HG03520 (cell line): Measurements from ENCODE around the gene MTG2.

Source experiments
- ATAC-seq: cut with Tn5 transposase; IDR thresholded peaks from one replicate; pipeline ENCODE4 v1.9.1; 2021; ENCODE audit warnings: mild to moderate bottlenecking, moderate library complexity; ENCODE audit not compliant: unreplicated experiment

MTG2 gene

DNA sequence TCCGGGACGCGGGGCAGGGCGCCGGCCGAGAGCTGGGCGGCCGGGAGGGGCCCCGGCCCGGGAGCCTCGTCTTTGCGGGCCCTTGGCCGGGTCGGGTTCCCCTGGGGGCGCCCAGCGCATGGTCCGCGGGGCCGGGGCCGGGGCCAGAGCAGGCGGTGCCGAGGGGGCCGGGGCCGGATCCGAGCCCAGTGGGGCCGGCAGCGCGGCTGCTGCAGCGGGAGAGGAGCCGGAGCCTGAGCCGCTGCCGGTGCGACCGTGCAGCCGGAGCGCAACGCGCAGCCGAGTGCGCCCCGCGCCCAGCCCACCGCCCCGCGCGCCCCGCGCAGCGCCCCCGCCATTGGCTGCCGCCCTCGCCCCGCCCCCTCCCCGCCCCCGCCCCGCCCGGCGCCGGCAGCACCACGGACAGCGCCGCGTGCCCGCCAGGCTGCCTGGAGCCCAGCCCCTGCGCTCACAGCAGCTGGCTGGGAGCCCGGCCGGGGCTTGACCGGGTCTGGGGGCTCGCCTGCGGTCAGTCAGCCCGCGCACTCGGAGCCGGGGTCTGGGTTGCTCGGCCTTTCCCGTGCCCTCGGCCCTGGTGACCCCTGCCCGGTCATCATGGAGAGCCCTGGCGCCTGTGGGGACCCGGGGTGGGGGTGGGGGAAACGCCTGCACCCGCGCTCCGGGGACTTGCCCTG lies 37.3 kb downstream of the MTG2 start, which contains the start of gene HRH3:
TSS of gene HRH3 (minus strand) at position 287 of the 674 bp plus-strand sequence. CDS start 308 bp downstream, outside the sequence.
- no peak for ATAC-seq

- no peak for ATAC-seq
Observed at GRCh38 chr20:62220666-62221568, 38.1 kb downstream of the MTG2 start.

DNA sequence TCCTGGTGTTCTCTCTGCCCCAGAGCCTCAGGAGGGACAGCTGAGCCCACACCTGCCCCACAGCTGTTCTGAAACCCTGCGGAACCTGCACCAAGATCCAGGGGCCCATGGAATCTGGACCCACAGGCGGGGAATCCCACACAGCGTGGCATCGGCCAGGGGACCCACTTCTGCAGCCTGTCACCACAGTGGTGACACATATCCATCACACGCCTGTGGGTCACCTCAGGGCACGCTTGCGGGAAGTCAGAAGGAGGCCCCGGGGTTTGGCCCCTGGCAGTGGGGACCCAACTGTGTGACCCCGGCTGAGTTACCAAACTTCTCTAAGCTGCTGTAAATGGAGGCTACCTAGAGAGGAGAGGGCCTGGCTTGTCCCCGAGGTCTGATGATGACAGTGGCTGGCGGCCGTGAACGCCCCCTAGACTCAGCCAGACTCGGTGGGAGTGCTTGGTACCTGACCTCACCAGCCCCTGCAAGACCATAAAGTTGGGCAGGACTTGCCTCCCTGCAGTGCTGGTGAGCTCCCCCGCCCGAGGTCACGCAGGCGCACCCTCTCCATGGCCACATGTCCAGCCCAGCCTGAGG lies 39.5 kb downstream of the MTG2 start:
- no peak for ATAC-seq

GRCh38 chr20:62222972-62223371 lies 40.1 kb downstream of the MTG2 start:
- no peak for ATAC-seq

- no peak for ATAC-seq
Observed at GRCh38 chr20:62223571-62223970, 40.7 kb downstream of the MTG2 start.

GRCh38 chr20:62224113-62224855 lies 41.5 kb downstream of the MTG2 start:
- ATAC-seq, result no peak

DNA sequence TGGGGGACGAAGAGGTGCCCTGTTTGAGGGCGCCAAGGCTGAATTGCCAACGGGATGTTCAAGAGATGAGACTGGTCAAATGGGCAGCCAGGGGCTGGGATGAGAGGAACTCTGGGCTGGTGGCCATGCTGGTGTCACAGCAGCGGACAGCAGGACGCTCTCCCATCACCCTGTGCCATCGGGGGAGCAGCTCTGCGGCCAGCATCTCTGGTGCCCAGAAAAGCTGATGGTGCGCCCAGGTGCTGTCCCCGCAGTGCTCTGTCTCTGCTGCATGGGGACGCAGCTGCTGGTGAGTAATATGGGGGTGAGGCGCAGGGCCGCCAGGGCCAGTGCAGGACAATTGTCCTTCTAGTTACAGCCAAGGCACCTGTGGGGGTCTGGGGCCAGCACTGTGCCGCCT lies 42.2 kb downstream of the MTG2 start:
- ATAC-seq, result no peak

DNA sequence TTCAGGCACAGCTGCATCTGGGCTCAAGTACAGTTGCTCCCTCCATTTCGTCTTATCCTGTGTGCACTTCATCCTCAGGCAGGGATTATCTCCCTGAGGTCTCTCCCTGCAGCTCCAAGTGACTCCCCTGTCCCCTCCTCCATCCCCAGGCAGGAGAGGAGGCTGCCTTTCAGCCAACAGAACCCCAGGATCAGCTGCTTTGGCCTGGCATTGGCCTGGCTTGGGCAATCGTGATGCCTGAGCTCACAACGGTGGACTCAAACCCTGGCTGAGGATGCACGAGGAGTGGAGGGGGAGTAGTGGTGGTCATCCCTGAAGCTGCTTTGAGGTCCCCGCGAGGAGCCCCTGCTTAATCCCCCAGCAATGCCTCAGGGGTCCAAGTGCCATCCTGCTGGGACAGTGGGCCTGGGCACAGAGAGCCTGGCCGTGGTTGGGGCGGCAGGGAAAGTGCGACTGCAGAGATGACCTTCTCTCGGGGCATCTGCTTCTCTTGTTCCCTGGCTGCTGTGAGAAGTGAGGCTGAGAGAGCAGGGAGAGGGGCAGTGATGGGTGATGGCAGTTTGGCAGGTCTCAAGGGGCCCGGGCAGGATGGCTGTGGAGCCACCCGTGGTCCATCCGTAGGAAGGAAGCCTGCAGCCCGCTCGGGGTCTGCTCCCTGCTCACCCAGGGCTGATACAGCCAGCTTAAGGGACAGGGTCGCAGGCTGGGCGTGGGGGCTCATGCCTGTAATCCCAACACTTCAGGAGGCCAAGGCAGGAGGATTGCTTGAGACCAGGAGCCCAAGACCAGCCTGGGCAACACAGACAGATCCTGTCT lies 43.2 kb downstream of the MTG2 start:
- no peak for ATAC-seq

DNA sequence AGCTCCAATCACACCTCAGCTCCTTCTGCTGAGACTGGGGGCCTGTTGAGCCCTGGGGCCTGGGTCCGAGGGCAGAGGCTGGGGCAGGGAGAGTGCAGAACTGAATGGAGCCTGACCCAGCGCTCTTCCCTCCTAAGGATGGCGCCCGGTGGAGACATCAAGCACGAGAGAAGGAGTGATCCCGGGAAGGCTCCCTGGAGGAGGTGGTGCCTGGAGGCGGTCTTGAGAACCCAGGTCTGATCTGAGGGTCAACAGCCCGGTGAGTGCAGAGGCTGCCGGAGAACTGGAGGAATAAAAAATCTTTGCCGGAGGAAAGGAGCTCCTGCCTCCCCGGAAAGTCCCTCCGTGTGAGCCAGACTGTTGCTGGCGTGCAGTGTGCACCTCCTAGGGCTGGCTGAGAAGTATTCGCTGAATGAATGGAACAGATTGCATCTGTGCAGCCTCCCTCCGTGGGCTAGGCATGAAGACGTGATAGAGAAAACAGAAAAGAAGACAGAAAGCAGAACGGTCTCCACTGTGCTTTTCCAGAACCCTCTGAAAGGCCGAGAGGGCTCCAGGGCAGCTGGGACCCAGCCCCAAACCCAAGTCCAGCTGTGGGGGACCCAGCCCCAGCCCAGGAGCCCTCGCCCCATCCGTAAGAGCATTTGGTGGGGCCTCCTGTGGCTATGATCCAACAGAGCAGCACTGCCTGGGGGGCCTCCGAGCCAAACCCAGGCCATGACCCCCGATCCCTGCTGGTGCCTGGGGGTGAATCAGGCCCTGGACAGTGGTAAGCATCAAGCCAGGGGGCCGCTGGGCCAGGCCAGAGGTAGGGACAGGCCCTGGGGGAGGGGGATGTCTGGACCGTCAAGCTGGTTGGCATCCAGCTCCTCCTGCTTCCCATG lies 44.1 kb downstream of the MTG2 start:
- no peak for ATAC-seq

- ATAC-seq, result no peak
Observed at GRCh38 chr20:62227591-62227976, 44.8 kb downstream of the MTG2 start.

DNA sequence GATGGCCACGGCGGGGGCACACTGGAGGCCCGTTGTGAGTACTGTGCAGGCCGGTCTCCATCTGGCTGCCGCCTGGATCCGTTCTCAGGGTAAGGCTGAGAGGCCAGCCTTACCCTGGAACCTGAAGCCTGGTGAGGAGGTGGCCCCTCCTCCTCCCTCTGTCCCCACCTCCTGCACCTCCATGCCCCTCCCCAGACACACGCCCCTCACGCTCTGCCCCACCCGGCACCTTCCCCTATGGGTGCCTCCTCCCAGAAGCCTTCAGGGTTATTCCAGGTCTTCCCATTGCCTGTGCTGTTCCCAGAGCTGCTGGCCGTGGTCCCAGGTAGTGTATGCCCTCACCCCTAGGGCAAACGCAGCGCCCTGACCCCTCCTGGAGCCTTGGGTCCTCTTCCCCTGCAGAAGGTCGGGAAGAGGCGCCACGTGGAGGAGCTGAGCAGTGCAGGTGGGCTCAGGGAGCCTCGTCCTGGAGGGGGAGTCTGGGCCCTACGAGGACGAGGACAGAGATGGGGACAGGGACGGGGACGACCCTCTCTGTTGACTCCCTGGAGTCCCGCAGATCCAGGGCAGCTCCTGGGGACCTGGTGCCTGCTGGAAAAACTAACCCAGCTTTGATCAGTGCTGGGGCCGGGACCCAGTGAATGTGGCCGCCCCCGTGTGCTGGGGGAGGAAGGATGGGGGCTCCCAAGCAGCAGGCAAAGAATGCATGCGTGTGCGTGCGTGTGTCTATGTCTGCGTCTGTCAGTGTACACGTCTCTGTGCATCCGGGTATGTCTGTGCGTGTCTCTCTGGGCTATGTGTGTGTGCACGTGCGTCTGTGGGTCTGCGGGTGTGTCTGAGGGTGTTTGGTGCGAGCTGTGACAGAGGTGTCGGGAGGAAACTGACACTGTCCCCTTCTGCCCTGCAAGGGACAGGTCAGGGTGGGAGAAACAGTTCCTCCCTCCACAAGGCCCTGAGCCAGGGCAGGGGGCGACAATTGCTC lies 45.4 kb downstream of the MTG2 start:
- ATAC-seq, result no peak

GRCh38 chr20:62228982-62229545 lies 46.2 kb downstream of the MTG2 start:
- no peak for ATAC-seq

DNA sequence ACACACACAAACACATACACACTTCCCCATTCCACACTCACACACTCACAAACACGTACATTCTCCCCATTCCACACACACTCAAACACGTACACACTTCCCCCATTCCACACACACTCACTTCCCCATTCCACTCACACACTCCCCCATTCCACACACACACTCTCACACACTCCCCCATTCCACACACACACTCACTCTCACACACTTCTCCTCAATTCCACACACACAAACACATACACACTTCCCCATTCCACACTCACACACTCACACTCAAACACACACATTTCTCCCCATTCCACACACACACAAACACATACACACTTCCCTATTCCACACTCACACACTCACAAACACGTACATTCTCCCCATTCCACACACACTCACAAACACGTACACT lies 46.8 kb downstream of the MTG2 start:
- ATAC-seq, result no peak

DNA sequence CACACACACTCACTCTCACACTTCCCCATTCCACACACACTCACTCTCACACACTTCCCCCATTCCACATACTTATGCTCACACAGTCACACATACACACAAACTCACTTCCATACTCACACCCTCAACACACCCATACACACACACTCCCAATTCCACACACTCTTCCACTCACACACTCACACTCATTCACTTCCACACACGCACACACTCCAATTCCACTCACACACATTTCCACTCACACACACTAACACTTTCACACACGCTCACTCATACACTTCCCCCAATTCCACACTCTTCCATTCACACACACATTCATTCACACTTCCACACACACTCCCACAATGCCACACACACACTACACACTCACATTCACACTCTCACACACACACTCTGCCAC lies 47.4 kb downstream of the MTG2 start:
- ATAC-seq, result no peak

GRCh38 chr20:62230696-62231095 lies 47.9 kb downstream of the MTG2 start:
- ATAC-seq, result no peak

- ATAC-seq, result no peak
Observed at GRCh38 chr20:62231292-62231691, 48.5 kb downstream of the MTG2 start.

DNA sequence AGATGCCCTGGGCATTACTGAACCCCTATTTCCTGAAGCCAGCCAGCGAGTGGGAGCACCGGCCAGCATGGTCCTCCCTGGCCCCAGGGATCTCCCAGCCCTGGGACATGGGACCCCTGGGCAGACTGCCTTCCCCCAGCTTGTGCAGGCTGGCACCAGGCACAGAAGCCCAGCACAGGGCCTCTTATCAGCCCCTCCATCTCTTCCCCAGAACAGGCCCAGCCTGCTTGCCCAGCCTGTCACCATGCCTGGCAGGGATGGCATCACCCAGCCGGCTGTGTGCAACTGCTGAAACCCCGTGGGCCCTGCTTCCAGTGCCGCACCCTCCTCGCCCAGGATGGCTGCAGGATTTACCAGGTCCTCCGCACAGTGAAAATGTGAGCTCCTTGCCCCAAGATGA lies 49.4 kb downstream of the MTG2 start:
- ATAC-seq, result no peak
